Breast epithelium (tissue), 3 donors: Measurements from ENCODE around the gene TNC.

Experiments used
- POLR2A ChIP-seq: fragments of 450-650 bp; IDR thresholded peaks from one replicate; pipeline ENCODE4 v1.6.1; 2016; ENCODE audit warnings: antibody characterized with exemption, mild to moderate bottlenecking, moderate library complexity
- TF ChIP-seq, protein P1 (sequence below), 3 donors: fragments of 450-650 bp; IDR thresholded peaks; one replicate each; pipeline ENCODE4 v1.5.1; 2016 to 2017; ENCODE audit warnings: antibody characterized with exemption in 3 of 3, mild to moderate bottlenecking in 3 of 3, moderate library complexity in 3 of 3

DNA sequence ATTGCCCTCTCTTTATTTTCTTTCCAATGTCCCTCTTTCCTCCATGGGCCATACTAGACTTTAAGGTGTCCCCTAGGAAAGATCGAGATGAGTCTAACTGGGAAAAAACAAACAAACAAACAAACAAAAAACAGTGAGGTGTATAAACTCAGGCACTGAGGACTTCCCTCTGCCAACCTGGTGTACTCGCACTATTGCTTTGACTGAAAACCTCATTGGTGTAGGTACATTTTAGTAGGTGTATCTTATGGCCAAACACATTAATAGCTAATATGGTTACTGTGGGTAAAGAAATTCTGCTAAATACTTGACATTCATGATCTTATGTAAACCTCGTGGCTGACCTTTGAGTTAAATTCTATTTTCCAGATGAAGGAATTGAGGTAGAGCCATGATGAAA is 74.3 kb downstream of the TNC start:
- TF ChIP-seq, protein P1, sequence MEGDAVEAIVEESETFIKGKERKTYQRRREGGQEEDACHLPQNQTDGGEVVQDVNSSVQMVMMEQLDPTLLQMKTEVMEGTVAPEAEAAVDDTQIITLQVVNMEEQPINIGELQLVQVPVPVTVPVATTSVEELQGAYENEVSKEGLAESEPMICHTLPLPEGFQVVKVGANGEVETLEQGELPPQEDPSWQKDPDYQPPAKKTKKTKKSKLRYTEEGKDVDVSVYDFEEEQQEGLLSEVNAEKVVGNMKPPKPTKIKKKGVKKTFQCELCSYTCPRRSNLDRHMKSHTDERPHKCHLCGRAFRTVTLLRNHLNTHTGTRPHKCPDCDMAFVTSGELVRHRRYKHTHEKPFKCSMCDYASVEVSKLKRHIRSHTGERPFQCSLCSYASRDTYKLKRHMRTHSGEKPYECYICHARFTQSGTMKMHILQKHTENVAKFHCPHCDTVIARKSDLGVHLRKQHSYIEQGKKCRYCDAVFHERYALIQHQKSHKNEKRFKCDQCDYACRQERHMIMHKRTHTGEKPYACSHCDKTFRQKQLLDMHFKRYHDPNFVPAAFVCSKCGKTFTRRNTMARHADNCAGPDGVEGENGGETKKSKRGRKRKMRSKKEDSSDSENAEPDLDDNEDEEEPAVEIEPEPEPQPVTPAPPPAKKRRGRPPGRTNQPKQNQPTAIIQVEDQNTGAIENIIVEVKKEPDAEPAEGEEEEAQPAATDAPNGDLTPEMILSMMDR (IDR thresholded peaks at IDR 0.05) = no peak
- TF ChIP-seq POLR2A = no peak
